Peyer's patch (tissue), 4 donors: ENCODE measurements around the gene DENND2A.

ENCODE experiments used
- POLR2A ChIP-seq, 2 donors: fragments of 450-650 bp; IDR thresholded peaks; one replicate each; pipeline ENCODE4 v1.5.1; 2017; ENCODE audit warnings: antibody characterized with exemption in 2 of 2, mild to moderate bottlenecking in 2 of 2, moderate library complexity in 2 of 2
- TF ChIP-seq, protein P1 (sequence below), 6 experiments: fragments of 450-650 bp in 4 of 6; fragments of 200-600 bp in 2 of 6; sonication (generic) in 1 of 6; IDR thresholded peaks; one replicate each; pipeline ENCODE4 v1.5.1; 2017 to 2019; ENCODE audit warnings: antibody characterized with exemption in 6 of 6, mild to moderate bottlenecking in 3 of 6, moderate library complexity in 1 of 6

DNA sequence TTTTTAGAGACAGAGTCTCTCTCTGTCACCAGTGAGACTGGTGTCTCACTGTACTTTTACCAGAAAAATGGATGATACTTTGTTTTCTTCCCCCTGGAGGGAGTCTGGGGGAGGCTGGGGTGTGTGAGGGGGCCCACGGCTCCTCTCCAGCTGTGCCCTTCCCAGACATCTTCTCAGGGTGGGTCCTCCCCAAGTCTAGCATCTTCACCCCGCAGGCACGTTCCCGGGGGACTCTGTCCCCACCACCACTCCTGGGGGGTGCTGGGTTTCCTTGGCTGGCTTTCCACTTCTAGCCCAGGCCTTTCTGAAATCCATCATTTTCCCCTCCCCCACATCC is 99.5 kb downstream of the DENND2A start:
- TF ChIP-seq, protein P1, sequence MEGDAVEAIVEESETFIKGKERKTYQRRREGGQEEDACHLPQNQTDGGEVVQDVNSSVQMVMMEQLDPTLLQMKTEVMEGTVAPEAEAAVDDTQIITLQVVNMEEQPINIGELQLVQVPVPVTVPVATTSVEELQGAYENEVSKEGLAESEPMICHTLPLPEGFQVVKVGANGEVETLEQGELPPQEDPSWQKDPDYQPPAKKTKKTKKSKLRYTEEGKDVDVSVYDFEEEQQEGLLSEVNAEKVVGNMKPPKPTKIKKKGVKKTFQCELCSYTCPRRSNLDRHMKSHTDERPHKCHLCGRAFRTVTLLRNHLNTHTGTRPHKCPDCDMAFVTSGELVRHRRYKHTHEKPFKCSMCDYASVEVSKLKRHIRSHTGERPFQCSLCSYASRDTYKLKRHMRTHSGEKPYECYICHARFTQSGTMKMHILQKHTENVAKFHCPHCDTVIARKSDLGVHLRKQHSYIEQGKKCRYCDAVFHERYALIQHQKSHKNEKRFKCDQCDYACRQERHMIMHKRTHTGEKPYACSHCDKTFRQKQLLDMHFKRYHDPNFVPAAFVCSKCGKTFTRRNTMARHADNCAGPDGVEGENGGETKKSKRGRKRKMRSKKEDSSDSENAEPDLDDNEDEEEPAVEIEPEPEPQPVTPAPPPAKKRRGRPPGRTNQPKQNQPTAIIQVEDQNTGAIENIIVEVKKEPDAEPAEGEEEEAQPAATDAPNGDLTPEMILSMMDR (IDR thresholded peaks at IDR 0.05): no peak
- TF ChIP-seq POLR2A (IDR thresholded peaks at IDR 0.05): no peak
